GM04504 (cell line): Measurements from ENCODE around the gene DCDC2C.
"Not testable (repeated sequence)": the region's sequence is repeated elsewhere in the genome, so short reads cannot be mapped to it uniquely, and the experiment has no call there.

Experiments used
- DNase-seq: peaks from one replicate; pipeline ENCODE4 v3.0.0-alpha.2; 2012; ENCODE audit warnings: low read depth

Gene DCDC2C

DNA sequence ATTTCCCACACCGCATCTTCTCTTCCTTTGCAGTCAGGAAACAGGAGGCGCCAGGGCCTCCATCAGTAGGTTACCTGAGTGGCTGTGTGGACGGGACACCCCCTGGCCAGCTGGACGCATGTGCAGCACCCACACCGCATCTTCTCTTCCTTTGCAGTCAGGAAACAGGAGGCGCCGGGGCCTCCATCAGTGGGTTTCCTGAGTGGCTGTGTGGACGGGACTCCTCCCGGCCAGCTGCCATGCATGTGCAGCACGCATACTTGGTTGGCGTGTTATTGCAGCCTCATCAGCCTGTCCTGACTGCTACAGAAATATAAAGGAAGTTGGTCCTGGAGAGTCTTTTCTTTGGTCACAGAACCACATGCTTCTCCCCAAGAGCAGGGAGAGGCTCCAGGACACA lies 74.6 kb downstream of the DCDC2C start:
- no peak for DNase-seq

DNA sequence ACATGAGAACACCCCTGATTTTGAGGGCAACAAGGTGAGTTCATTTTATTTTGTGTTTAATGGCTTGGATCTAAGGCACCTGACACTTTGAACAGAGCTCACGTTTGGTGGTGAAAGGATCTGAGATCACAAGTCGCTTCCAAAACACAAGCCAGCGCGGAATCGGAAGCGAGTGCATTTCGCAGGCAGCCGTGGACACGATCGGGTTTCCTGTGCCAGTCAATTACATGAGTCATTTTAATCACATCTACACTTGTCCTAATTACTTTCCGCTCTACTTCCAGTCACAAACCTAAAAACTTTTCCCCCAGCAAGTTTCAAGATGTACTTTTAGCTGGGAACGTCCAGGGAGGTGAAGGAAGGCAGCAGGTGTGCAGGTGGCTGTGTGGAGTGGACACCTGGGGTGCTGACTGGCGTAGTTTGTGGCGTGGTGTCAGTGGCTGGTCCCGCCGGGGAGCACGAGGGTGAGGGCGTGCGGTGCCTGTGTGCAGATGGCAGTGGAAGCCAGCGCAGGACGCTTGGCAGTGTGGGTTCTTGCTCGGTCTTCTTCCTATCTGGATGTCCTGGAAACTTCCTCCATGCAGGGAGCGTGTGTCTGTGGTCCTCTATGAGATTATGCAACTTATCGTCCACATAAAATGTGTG lies 75.6 kb downstream of the DCDC2C start:
- DNase-seq: no peak

DNA sequence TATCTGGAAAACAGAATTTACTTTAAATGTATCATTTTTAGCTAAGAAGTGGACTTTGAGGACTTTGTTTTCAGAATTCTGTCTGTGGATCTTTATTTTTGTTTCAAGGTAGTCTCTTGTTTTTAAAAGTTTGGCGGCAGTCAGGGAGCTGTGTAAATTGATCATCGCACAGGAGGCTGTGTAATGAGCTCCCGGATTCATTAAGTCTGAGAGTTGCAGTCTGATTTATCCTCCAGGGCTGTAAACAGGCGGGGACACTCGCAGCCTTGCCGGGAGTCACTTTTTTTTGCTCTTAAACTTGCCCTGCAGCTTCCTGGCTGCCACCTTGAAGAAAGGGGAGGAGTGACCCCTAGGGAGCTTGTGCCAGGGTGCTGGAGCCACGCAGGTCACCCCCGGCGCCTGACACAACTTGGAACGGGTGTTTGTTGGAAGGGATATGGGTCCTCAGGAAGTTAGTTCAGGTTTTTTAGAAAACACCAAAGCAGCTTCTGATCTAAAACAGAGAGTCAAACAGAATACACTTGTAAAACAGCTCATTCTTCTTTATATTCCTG lies 76.2 kb downstream of the DCDC2C start:
- no peak for DNase-seq

DNA sequence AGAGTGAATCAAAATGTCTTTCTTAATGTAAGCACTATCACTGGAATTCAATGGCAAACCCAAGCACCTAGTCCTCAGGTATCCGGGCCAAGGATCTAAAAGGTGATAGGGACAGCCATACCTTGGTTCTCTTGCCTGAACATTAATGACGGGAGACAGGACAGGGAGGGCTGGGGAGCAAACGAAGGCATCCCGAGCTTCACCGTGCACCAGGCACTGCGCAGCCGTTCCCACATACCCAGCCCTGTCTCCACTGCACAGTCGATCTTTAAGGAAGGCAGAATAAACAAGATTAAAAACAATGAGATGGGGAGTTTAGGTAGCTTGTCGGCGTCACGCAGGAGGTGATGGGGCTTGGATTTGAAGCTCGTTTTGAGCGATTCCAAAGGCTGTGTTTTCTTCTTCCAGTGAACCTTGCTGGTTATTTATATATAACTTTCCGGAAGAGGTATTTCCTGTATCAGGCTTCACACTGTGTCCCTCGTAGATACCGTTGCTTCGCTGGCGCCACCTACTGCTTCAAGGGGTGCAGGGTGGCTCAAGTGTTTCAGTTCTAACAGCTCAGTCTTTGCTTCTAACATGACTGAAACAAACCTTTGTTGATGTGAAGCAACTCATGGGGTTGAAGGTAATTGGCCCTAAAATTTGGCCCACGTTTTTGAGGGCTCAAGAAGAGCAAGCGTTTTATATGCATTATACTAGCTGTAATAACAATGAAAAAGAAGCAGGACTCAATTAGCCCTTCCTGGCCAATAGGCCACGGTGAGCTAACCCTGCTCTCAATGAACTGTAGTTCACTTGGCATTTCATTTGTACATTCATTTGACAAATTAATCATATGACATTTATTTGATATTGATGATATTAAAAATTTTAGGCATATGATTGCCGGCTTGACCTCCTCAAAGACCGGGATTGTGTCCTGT lies 77.4 kb downstream of the DCDC2C start:
- DNase-seq: no peak

DNA sequence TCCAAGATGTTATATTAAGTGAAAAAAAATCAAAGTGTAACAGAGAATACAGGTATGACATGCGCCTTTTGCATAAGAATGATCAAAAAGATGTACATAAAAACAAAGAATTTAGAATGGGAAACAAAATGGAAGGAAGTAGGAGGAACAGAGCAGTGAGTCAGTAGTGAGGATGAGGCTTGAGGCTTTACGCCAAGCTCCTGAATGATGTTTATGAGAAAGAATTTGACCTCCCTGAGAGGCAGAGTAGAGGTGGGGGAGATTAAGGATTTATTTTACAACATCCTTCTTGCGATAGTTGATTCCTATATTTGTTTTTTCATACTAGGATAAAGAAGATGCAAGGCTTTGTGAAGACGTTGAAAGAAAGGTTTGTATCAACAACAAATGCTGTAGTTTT lies 81.4 kb downstream of the DCDC2C start:
- DNase-seq: no peak

GRCh38 chr2:3785220-3785889 lies 82.0 kb downstream of the DCDC2C start:
- DNase-seq: no peak

GRCh38 chr2:3785890-3786273 lies 82.5 kb downstream of the DCDC2C start:
- no peak for DNase-seq

DNA sequence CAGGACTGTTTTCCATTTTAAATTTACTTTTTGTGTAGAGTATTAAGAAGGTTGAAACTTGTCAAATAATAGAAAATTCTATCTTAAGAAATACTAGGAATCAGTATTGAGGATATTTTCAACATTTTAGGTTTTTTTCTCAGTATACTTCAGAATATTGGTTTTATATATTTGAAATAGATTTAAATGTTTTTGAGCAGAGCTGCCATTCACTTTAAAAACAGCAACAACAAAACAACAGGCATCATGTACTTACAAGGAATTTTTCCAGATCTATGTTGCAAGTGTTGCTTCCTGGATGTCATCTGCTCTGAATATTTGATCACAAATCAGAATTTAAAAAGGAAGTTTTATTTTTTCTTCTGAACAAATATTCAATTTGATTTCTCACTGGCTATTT lies 84.4 kb downstream of the DCDC2C start:
- DNase-seq: no peak

GRCh38 chr2:3789256-3789655 lies 85.9 kb downstream of the DCDC2C start:
- DNase-seq: no peak

- no peak for DNase-seq
These were observed 89.9 kb downstream of the DCDC2C start for GRCh38 chr2:3793249-3793648.

GRCh38 chr2:3801506-3801905 lies 98.1 kb downstream of the DCDC2C start:
- DNase-seq: no peak

GRCh38 chr2:3805201-3805939 lies 102.0 kb downstream of the DCDC2C start:
- no peak for DNase-seq

GRCh38 chr2:3806168-3806567 lies 102.8 kb downstream of the DCDC2C start:
- DNase-seq: no peak

GRCh38 chr2:3806730-3807129 lies 103.4 kb downstream of the DCDC2C start:
- no peak for DNase-seq

GRCh38 chr2:3807853-3808252 lies 104.5 kb downstream of the DCDC2C start:
- DNase-seq: no peak

DNA sequence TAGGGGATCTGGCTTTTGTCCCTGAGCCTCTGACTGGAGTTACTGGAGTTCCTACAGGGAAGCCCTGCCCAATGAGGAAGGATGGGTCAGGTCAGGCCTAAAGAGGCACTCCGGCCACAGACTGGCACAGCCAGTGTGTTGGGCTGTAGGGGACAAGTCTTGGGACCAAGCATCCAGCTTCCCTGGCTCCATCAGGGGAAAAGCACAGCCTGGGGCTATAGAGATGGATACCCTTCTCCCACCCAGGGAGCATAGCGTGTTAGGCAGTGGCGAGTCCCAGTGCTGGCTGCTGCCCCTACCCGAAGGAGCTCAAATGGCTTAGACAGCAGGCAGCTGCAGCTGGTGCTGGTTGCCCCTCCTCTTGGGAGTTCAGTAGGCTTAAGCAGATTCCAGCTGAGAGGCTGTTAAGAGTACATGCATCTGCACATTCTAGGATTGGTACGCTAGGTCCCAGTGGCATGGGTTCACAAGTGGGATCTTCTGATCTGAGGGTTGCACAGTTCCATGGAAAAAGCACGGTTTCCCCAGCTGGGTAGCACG lies 111.4 kb downstream of the DCDC2C start:
- DNase-seq: no peak

DNA sequence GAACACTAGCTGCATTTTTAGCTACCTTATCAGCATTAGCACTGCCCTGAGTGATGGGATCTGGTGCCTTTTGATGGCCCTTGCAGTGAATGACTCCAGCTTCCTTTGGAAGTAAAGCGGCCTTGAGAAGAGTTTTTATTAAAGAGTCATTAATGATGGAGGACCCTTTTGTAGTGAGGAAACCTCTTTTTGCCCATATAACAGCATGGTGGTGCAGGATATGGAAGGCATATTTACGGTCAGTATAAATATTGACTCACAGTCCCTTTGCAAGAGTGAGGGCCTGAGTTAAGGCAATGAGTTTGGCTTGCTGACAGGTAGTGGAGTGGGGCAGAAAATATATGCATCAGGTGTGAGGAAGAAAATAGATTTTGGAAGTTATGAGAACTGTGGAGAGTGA lies 113.8 kb downstream of the DCDC2C start:
- DNase-seq: not testable (repeated sequence)

DNA sequence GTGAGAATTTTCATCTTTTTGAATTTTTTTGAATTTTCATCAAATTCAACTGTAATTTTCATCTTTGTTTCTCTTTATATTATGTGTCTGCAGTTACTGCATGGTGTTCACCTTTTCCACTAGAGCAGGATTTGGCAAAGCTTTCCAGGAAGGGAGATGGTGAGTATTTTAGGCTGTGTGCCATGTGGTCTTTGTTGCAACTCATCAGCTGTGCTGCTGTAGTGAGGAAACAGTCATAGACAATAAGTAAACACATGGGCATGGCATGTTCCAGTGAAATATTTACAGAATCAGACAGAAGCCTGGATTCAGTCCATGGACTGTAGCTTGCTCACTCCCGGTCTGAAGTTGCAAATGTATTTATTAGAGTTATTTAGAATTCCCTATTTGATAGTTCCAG lies 120.4 kb downstream of the DCDC2C start:
- no peak for DNase-seq

DNA sequence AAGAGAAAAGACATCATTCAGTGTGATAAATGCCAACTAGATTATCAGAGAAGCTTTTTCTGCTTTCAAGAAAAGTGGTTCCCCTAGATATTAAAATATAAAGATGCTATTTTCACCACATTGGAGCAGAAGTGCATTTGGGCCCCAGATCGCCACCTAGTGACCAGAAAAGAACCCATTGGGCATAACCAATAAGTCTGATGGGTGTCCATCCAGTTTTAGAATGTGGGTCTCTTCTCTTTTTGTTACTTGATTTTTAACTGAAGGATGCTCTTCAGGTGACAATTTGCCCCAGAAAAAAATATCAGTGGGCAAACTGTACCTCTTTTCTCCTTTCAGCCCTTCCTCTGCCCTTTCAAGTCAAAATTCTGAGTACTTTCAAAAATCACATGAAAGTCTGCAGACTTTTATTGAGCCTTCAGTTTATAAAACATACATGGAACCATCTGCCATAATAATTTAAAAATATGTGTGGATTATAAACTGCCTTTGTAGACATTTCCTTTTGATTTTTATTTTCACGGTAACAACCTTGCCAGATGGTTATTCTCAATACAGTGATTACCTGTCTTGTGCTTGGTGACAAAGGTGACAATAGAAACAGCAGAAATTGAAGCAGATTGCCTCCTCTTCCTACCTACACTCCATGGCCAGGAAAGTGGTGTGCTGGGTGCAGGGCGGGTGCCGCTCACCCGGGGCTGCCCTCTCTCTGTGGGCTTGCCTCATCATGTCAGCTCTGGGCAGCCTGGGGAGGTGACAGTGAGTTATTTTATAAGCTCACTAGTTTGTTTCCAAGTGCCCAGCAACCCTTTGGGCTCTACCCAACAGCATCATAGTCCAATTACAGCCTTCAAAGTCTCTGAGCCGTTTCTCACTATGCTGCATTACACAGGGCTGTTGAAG lies 124.5 kb downstream of the DCDC2C start:
- DNase-seq: no peak

DNA sequence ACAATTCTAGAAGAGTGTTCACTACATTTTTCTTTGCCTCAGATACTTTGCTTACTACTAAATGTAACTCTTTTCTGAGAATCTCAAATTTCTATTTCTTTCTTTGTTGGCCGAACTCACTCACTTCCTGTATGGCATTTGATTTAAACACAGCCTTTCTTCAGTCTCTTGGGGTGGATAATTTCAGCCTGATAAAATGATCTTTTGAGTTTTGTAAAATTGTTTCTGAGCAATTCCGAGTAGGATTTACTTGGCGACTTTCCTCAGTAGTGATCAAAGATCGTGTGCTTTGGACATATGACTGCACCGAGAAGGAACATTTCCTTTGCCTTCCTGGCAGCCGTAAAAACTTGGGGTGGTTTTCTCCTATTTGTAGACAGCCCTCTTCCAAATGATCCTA lies 127.4 kb downstream of the DCDC2C start:
- no peak for DNase-seq

DNA sequence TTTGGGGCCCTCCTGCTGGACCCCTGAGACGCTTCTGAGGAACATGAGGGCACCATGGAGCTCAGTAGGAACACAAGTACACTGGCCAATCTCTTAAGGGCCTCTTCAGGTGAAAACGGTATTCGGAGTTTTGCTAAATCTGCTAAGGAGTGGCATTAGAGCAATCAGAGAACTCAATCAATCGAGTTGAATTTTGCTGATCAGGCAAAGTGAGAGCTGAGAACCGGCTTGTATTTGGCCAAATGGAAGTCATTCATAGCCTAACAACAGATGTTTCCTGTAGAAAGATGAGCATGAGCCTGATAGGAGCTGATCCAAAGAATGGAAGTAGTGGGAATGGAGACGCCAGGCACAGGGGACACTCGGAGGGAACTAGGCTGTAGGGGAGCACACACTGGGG lies 133.7 kb downstream of the DCDC2C start:
- DNase-seq: no peak
